OCI-LY7 (cell line): ENCODE data around the gene C20orf96. TPM values are rescaled to one million over a fixed set of nuclear protein-coding genes. Genes with fewer than 3 reads are reported as not detected.

Experiments
- BruUV-seq: library from RNA; stranded (reverse); fragments of 400-500 nt; replicated peaks from 2 replicates; lab custom pipeline; 2021; lab: Mats Ljungman, UMichigan
- CTCF ChIA-PET: fragments of 300-600 bp; sonication (Branson Sonifier 250); formaldehyde crosslinking; loops from one replicate; lab custom pipeline; 2022; ENCODE audit warnings: antibody characterized with exemption; ENCODE audit not compliant: unreplicated experiment; lab: Charles Lee
- POLR2A ChIA-PET: fragments of 300-600 bp; sonication (Branson Sonifier 250); formaldehyde crosslinking; loops from one replicate; lab custom pipeline; 2022; ENCODE audit warnings: antibody characterized with exemption; lab: Charles Lee
- DNase-seq: peaks from one replicate; pipeline ENCODE4 v3.0.0-alpha.2; 2015; ENCODE audit warnings: low spot score
- H2AFZ ChIP-seq: fragments of 200-600 bp; sonication (generic), shearing (Covaris generic); 2 replicates; pipeline ENCODE4 v1.6.1; 2014; ENCODE audit warnings: mild to moderate bottlenecking, antibody characterized with exemption, low read length, moderate library complexity
- H3K27ac ChIP-seq: fragments of 200-600 bp; sonication (generic); 2 replicates; pipeline ENCODE4 v1.5.1; 2014; ENCODE audit warnings: mixed run types, low read depth, mild to moderate bottlenecking, moderate library complexity, low read length, inconsistent platforms; ENCODE audit not compliant: poor library complexity, severe bottlenecking
- H3K36me3 ChIP-seq: fragments of 200-600 bp; sonication (generic); 2 replicates; pipeline ENCODE4 v1.6.1; 2014; ENCODE audit warnings: mild to moderate bottlenecking, antibody characterized with exemption, low read length, moderate library complexity, mixed read lengths; ENCODE audit not compliant: insufficient read depth
- H3K4me1 ChIP-seq: fragments of 200-600 bp; sonication (generic); 2 replicates; pipeline ENCODE4 v1.5.1; 2014; ENCODE audit warnings: mild to moderate bottlenecking, low read length; ENCODE audit not compliant: insufficient read depth, poor library complexity, severe bottlenecking
- H3K4me2 ChIP-seq: fragments of 200-600 bp; sonication (generic); 2 replicates; pipeline ENCODE4 v1.6.1; 2014; ENCODE audit warnings: mild to moderate bottlenecking, low read length
- H3K4me3 ChIP-seq: fragments of 200-600 bp; sonication (generic); 2 replicates; pipeline ENCODE4 v1.5.1; 2014; ENCODE audit warnings: mild to moderate bottlenecking, low read depth, low read length; ENCODE audit not compliant: poor library complexity, severe bottlenecking
- H3K79me2 ChIP-seq: fragments of 200-600 bp; sonication (generic); 2 replicates; pipeline ENCODE4 v1.6.1; 2016; ENCODE audit warnings: low read depth, mild to moderate bottlenecking, low read length, moderate library complexity, mixed read lengths; ENCODE audit not compliant: insufficient read depth
- H3K9me2 ChIP-seq: fragments of 200-600 bp; sonication (generic); 2 replicates; pipeline ENCODE4 v1.6.1; 2016; ENCODE audit warnings: mild to moderate bottlenecking, low read length, mixed read lengths; ENCODE audit not compliant: insufficient read depth
- H3K9me3 ChIP-seq: fragments of 200-600 bp; sonication (generic); 2 replicates; pipeline ENCODE4 v1.6.1; 2014; ENCODE audit warnings: mild to moderate bottlenecking, mixed run types, low read length, mixed read lengths
- H4K20me1 ChIP-seq: fragments of 200-600 bp; sonication (generic); 2 replicates; pipeline ENCODE4 v1.6.1; 2014; ENCODE audit warnings: mild to moderate bottlenecking, antibody characterized with exemption, low read length, moderate library complexity, mixed read lengths; ENCODE audit not compliant: insufficient read depth
- EZH2phosphoT487 ChIP-seq: fragments of 200-600 bp; sonication (generic); IDR thresholded peaks from 2 replicates; pipeline ENCODE4 v1.6.1; 2018; ENCODE audit warnings: low read depth, borderline replicate concordance, mild to moderate bottlenecking, mixed run types, antibody characterized with exemption, low read length, moderate library complexity, mixed read lengths
- intact Hi-C: fragments of 100-400 bp; cut with micrococcal nuclease; formaldehyde crosslinking; loops from one replicate; pipeline ENCODE4 v1.10.0; 2022; ENCODE audit not compliant: unreplicated experiment
- total RNA-seq, 2 experiments: library from RNA; depleted of rRNA in 1 of 2; stranded (reverse); fragments of >200 nt in 1 of 2; shearing (Covaris generic) in 1 of 2; gene quantifications; 2 replicates each; pipeline ENCODE4 v1.2.3, GENCODE V29; 2014 to 2022
- TF ChIP-seq, protein P1 (sequence below): fragments of 200-600 bp; sonication (generic); conservative IDR thresholded peaks from 2 replicates; pipeline ENCODE4 v1.5.1; 2014; ENCODE audit warnings: mild to moderate bottlenecking, antibody characterized with exemption, low read length, moderate library complexity, mixed read lengths

C20orf96 gene
- total RNA-seq, 2 experiments from 2014 or later, result 2.6 to 13.1 TPM

DNA sequence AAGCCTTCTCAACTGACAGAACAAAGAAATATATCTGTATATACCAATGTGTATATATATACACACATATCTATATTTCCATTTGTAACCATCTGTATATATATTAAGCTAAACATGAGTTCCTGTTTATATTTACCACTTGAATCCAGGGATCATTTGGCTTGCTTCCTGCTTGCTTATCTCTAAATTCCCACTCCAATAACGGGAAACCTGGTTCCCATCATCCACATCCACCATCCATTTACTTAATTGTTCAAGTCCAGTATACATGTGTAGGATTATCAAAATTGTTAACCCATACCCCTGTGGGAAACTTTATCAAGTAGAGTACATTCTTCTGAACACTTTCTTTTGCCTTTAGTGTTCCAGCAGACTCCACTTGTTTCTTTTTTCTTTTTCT lies 22.3 kb upstream of the C20orf96 start:
- Histone ChIP-seq H3K4me1 (peaks cover 17% of the 10 kb centered on the region), H3K27ac (no peak overlapping the region), H4K20me1 (no peaks in the 10 kb centered on the region), H3K4me2 (no peak overlapping the region), H3K9me2 (no peaks in the 10 kb centered on the region), H3K9me3 (no peaks in the 10 kb centered on the region), H3K4me3 (no peak overlapping the region), H3K36me3 (no peaks in the 10 kb centered on the region), H3K79me2 (no peaks in the 10 kb centered on the region), H2AFZ (no peak overlapping the region)
- DNase-seq, result no peak
- no TSS peak for BruUV-seq
- CTCF ChIA-PET, result no interaction called here
- TF ChIP-seq, protein P1, sequence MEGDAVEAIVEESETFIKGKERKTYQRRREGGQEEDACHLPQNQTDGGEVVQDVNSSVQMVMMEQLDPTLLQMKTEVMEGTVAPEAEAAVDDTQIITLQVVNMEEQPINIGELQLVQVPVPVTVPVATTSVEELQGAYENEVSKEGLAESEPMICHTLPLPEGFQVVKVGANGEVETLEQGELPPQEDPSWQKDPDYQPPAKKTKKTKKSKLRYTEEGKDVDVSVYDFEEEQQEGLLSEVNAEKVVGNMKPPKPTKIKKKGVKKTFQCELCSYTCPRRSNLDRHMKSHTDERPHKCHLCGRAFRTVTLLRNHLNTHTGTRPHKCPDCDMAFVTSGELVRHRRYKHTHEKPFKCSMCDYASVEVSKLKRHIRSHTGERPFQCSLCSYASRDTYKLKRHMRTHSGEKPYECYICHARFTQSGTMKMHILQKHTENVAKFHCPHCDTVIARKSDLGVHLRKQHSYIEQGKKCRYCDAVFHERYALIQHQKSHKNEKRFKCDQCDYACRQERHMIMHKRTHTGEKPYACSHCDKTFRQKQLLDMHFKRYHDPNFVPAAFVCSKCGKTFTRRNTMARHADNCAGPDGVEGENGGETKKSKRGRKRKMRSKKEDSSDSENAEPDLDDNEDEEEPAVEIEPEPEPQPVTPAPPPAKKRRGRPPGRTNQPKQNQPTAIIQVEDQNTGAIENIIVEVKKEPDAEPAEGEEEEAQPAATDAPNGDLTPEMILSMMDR, result no peak
- TF ChIP-seq EZH2phosphoT487, result no peak
- POLR2A ChIA-PET, result interaction anchor here (0.7 to 1.5 kb wide), 3 partner anchors 11 to 193 kb away, joined by 3 to 4 read pairs (median 3); partner anchors contain the start of gene SOX12
- intact Hi-C loops, result no loop called here

DNA sequence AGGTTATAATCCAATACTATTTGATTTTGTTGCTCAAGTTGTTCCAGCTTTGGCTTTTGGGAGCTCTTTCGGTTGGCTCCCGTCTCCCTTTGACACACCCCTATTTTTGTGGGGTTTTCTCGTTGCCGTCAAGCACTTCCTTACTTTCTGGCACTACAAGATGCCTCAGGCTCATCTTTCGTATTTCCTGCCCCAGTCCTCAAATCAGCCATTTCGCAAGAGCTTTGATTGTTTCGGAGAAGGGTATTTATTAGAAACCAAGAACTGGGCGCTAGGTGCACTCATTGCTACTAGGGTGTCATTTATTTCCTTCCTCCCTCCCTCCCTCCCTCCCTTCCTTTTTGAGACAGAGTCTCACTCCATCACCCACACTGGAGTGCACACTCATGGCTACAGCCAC lies 21.5 kb upstream of the C20orf96 start:
- BruUV-seq, result no TSS peak
- DNase-seq, result no peak
- Histone ChIP-seq H3K27ac (no peak overlapping the region), H3K36me3 (no peaks in the 10 kb centered on the region), H3K9me2 (no peaks in the 10 kb centered on the region), H4K20me1 (no peaks in the 10 kb centered on the region), H3K4me1 (peaks cover 17% of the 10 kb centered on the region), H3K79me2 (no peaks in the 10 kb centered on the region), H3K4me2 (no peak overlapping the region), H3K9me3 (no peaks in the 10 kb centered on the region), H2AFZ (no peak overlapping the region), H3K4me3 (no peak overlapping the region)
- intact Hi-C loops, result no loop called here
- no peak for TF ChIP-seq EZH2phosphoT487
- TF ChIP-seq, protein P1, result no peak
- POLR2A ChIA-PET, result interaction anchor here (0.5 to 1.5 kb wide), 3 partner anchors 12 to 28 kb away, joined by 3 to 4 read pairs (median 4); partner anchors contain the start of gene SOX12
- CTCF ChIA-PET, result no interaction called here

DNA sequence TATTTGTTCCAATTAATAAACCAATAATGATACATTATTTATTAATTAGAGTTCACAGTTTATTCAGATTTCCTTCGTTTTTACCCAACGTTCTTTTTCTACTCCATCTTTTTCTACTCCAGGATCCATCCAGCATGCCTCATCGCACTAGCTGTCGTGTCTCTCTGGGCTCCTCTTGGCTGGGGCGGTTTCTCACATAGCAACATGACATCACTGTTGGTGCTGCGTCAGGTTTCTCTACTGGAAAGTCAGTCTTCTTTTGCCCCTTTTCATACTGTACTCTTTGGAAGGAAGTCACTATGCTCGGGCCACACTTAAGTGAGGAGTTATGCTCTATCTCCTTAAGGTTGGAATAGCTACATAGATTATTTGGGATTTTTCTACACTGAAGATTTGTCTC lies 21.1 kb upstream of the C20orf96 start:
- no peak overlapping the region for H3K4me2 ChIP-seq
- no TSS peak for BruUV-seq
- no peaks in the 10 kb centered on the region for H3K36me3 ChIP-seq
- no peak for TF ChIP-seq EZH2phosphoT487
- TF ChIP-seq, protein P1, result no peak
- intact Hi-C loops, result no loop called here
- peaks cover 17% of the 10 kb centered on the region for H3K4me1 ChIP-seq
- no peaks in the 10 kb centered on the region for H3K9me3 ChIP-seq
- H4K20me1 ChIP-seq, result no peaks in the 10 kb centered on the region
- H2AFZ ChIP-seq, result no peak overlapping the region
- no peaks in the 10 kb centered on the region for H3K9me2 ChIP-seq
- H3K79me2 ChIP-seq, result no peaks in the 10 kb centered on the region
- DNase-seq, result no peak
- CTCF ChIA-PET, result no interaction called here
- POLR2A ChIA-PET, result interaction anchor here (0.5 to 1.5 kb wide), 2 partner anchors 13 to 29 kb away, joined by 4 read pairs; partner anchors contain the start of gene SOX12
- no peak overlapping the region for H3K4me3 ChIP-seq
- H3K27ac ChIP-seq, result no peak overlapping the region
